ENCODE measurements around the gene NOXA1.

The NOXA1 gene

GRCh38 chr9:137432687-137433348, 9.6 kb downstream of the NOXA1 start:
- no peak for TF ChIP-seq CTCF (IDR thresholded peaks at IDR 0.05; ENCODE audit: low read depth, low read length)
- no peak overlapping the region for H3K27ac ChIP-seq
- H3K36me3 ChIP-seq = no peaks in the 10 kb centered on the region
- no peak for DNase-seq
- H3K27me3 ChIP-seq (ENCODE audit: insufficient read depth, low read depth, severe bottlenecking) = no peaks in the 10 kb centered on the region
- no peak overlapping the region for H3K4me3 ChIP-seq (ENCODE audit: low read depth, low read length)
- H3K9me3 ChIP-seq (ENCODE audit: severe bottlenecking) = no peaks in the 10 kb centered on the region

GRCh38 chr9:137433349-137433915, 10.2 kb downstream of the NOXA1 start:
- Histone ChIP-seq H3K4me3 (ENCODE audit: low read depth, low read length) (no peak overlapping the region), H3K36me3 (no peaks in the 10 kb centered on the region), H3K9me3 (ENCODE audit: severe bottlenecking) (no peaks in the 10 kb centered on the region), H3K27ac (no peak overlapping the region), H3K27me3 (ENCODE audit: insufficient read depth, low read depth, severe bottlenecking) (no peaks in the 10 kb centered on the region)
- TF ChIP-seq CTCF (IDR thresholded peaks at IDR 0.05; ENCODE audit: low read depth, low read length) = no peak
- no peak for DNase-seq

GRCh38 chr9:137433916-137434431, 10.8 kb downstream of the NOXA1 start:
- no peak for TF ChIP-seq CTCF (IDR thresholded peaks at IDR 0.05; ENCODE audit: low read depth, low read length)

GRCh38 chr9:137434498-137435380, 11.5 kb downstream of the NOXA1 start:
- no peaks in the 10 kb centered on the region for H3K27me3 ChIP-seq (ENCODE audit: insufficient read depth, low read depth, severe bottlenecking)
- DNase-seq = no peak
- TF ChIP-seq CTCF (IDR thresholded peaks at IDR 0.05; ENCODE audit: low read depth, low read length) = no peak

More at GRCh38 chr9:137433916-137434431, 10.8 kb downstream of the NOXA1 start:
- Histone ChIP-seq H3K4me3 (ENCODE audit: low read depth, low read length) (no peak overlapping the region), H3K36me3 (no peaks in the 10 kb centered on the region), H3K9me3 (ENCODE audit: severe bottlenecking) (no peaks in the 10 kb centered on the region), H3K27me3 (ENCODE audit: insufficient read depth, low read depth, severe bottlenecking) (no peaks in the 10 kb centered on the region), H3K27ac (no peak overlapping the region)
- no peak for DNase-seq

GRCh38 chr9:137435381-137435891, 12.2 kb downstream of the NOXA1 start:
- no peak overlapping the region for H3K27ac ChIP-seq
- DNase-seq = no peak
- no peaks in the 10 kb centered on the region for H3K27me3 ChIP-seq (ENCODE audit: insufficient read depth, low read depth, severe bottlenecking)
- no peaks in the 10 kb centered on the region for H3K36me3 ChIP-seq
- no peaks in the 10 kb centered on the region for H3K9me3 ChIP-seq (ENCODE audit: severe bottlenecking)
- H3K4me3 ChIP-seq (ENCODE audit: low read depth, low read length) = no peak overlapping the region
- TF ChIP-seq CTCF (IDR thresholded peaks at IDR 0.05; ENCODE audit: low read depth, low read length) = no peak

More at GRCh38 chr9:137434498-137435380, 11.5 kb downstream of the NOXA1 start:
- H3K9me3 ChIP-seq (ENCODE audit: severe bottlenecking) = no peaks in the 10 kb centered on the region
- no peaks in the 10 kb centered on the region for H3K36me3 ChIP-seq
- no peak overlapping the region for H3K27ac ChIP-seq
- no peak overlapping the region for H3K4me3 ChIP-seq (ENCODE audit: low read depth, low read length)

Data from WERI-Rb-1 (cell line).